Pancreas (tissue), 10 donors: ENCODE data around the gene DNAAF2. TPM values are rescaled to one million over a fixed set of nuclear protein-coding genes. Genes with fewer than 3 reads are reported as not detected.
A peak's percentile ranks its signal among the peaks of the same experiment; 100 is the strongest.

Experiments used
- ATAC-seq, 4 donors: fragments of 200-7000 bp; cut with Tn5 transposase; one replicate each; pipeline versions ENCODE4 v1.8.0 to v1.9.1; 2020; ENCODE audit warnings: mild to moderate bottlenecking in 4 of 4, moderate library complexity in 4 of 4
- DNase-seq, 6 donors: peaks; one replicate each; pipeline ENCODE4 v3.0.0-alpha.2; 2020
- FAIRE-seq: peaks from 2 replicates; lab custom pipeline; 2012; peaks lifted over from hg19 to GRCh38; lab: Jason Lieb, UNC
- H3K27ac ChIP-seq, 4 donors: fragments of 200-600 bp; sonication (generic); 1 replicate in 3 of 4; 2 replicates in 1 of 4; pipeline versions ENCODE4 v1.5.0 to v1.8.0; 2020
- H3K27me3 ChIP-seq, 4 donors: fragments of 200-600 bp; one replicate each; pipeline ENCODE4 v1.8.0; 2021
- H3K36me3 ChIP-seq, 3 donors: fragments of 200-600 bp; sonication (generic) in 1 of 3; one replicate each; pipeline versions ENCODE4 v1.5.0 to v1.8.0; 2020 to 2021
- H3K4me1 ChIP-seq, 3 donors: fragments of 200-600 bp; one replicate each; pipeline ENCODE4 v1.8.0; 2021
- H3K4me3 ChIP-seq, 4 donors: fragments of 200-600 bp; sonication (generic) in 2 of 4; one replicate each; pipeline versions ENCODE4 v1.5.0 to v1.8.0; 2020 to 2021
- H3K9me3 ChIP-seq, 4 donors: fragments of 200-600 bp; one replicate each; pipeline ENCODE4 v1.8.0; 2021
- CTCF ChIP-seq, 4 donors: fragments of 200-600 bp; sonication (generic) in 3 of 4; IDR thresholded peaks; one replicate each; pipeline versions ENCODE4 v1.5.0 to v1.8.0; 2021; ENCODE audit warnings: antibody characterized with exemption in 4 of 4
- WGBS, 2 donors: extraction: QIAGEN DNeasy Blood & Tissue Kit; methylation state at CpG; one replicate each; pipeline ENCODE4 v1.1.7; 2013; 5-methylcytosine and 5-hydroxymethylcytosine counted together
- intact Hi-C, 3 donors: fragments of 100-400 bp; cut with DNase I; formaldehyde crosslinking; loops; one replicate each; pipeline versions ENCODE4 v1.11.1 to v1.14.2; 2022
- polyA plus RNA-seq, 2 donors: library from polyadenylated mRNA; stranded (reverse); fragments of 200-250 nt; gene quantifications; one replicate each; pipeline ENCODE4 v1.2.3, GENCODE V29; 2013
- total RNA-seq, 6 donors: library from RNA; stranded (reverse); fragmentation: NEBNext Ultra II Directional in 4 of 6; extraction: Animal tissue kit (Norgen Biotek cat#: 25700) in 4 of 6; gene quantifications; one replicate each; pipeline versions ENCODE4 v1.2.1 to v1.2.4, GENCODE V29; 2021 to 2023
- donor health status: healthy with polysubstance abuse.
- donor health status: DM: no; HTN: no; CAD: no; lungs with moderate emphysema.
- donor health status: DM: no; HTN: no; CAD: no.
- donor health status: control.
- donor health status: control.
- donor health status: Bipolar disorder and iron deficiency.
- donor health status: DM: yes; HTN: yes; CAD: no.
- donor health status: DM: no; HTN: no; CAD: no.
- donor health status: DM: no; HTN: no; CAD: no.
- donor health status: DM: yes; HTN: yes; CAD: no.

DNAAF2 gene
- total RNA-seq (1 to 10 TPM; 3.3 to 5.4 (median 4.1) TPM), polyA plus RNA-seq (1 to 10 TPM; 3.2 to 4.8 TPM)

GRCh38 chr14:49634547-49635334 lies at the start of gene DNAAF2:
Gene DNAAF2, minus strand, starts transcription at chr14:49635244. Its CDS starts 95 bp downstream, at chr14:49635149.
- ATAC-seq (peak; percentile 59 to 73 (median 68)), DNase-seq (peak; percentile 76 to 87 (median 78)), FAIRE-seq (no peak)
- no peaks in the 10 kb centered on the region for H3K9me3 ChIP-seq
- H3K36me3 ChIP-seq: peaks cover 0 to 5% (median 0%) of the 10 kb centered on the region in 3 donors
- no peaks in the 10 kb centered on the region for H3K27me3 ChIP-seq
- peak within 1 kb of the TSS; percentile 76 to 98 (median 92) for H3K4me3 ChIP-seq
- WGBS, 2 donors: 0 to 1% methylated on average over 72 to 80 of the region's 80 CpGs
- TF ChIP-seq CTCF (IDR thresholded peaks at IDR 0.05): no peak
- intact Hi-C loops: loop anchor here in 1 of 3 donors (5.0 kb wide), 1 partner anchor 133 kb away; the partner anchor contains the start of gene KLHDC2
- peaks cover 9 to 25% (median 18%) of the 10 kb centered on the region in 3 donors for H3K4me1 ChIP-seq
- peak within 1 kb of the TSS; percentile 94 to 99 (median 98) for H3K27ac ChIP-seq

GRCh38 chr14:49679271-49679670 lies 44.2 kb upstream of the DNAAF2 start:
- H3K36me3 ChIP-seq: no peaks in the 10 kb centered on the region
- no peaks in the 10 kb centered on the region for H3K4me1 ChIP-seq
- intact Hi-C loops: no loop called here
- no peak for DNase-seq
- H3K27me3 ChIP-seq: no peaks in the 10 kb centered on the region
- no peak for FAIRE-seq
- no peak for TF ChIP-seq CTCF (IDR thresholded peaks at IDR 0.05)
- H3K27ac ChIP-seq: no peak overlapping the region
- no peak overlapping the region for H3K4me3 ChIP-seq
- ATAC-seq: no peak
- WGBS, 2 donors: 61 to 66% methylated on average over 2 of the region's 2 CpGs
- no peaks in the 10 kb centered on the region for H3K9me3 ChIP-seq

- H3K4me1 ChIP-seq: no peaks in the 10 kb centered on the region
- no peak overlapping the region for H3K4me3 ChIP-seq
- no peaks in the 10 kb centered on the region for H3K9me3 ChIP-seq
- no peaks in the 10 kb centered on the region for H3K27me3 ChIP-seq
- H3K27ac ChIP-seq: no peak overlapping the region
- no peaks in the 10 kb centered on the region for H3K36me3 ChIP-seq
- intact Hi-C loops: no loop called here
- 96% methylated on average over 4 of the region's 4 CpGs for WGBS, 2 donors
- FAIRE-seq (no peak), ATAC-seq (no peak), DNase-seq (no peak)
- no peak for TF ChIP-seq CTCF (IDR thresholded peaks at IDR 0.05)
Measured at GRCh38 chr14:49677643-49678042, 42.6 kb upstream of the DNAAF2 start.

GRCh38 chr14:49673586-49673985 lies 38.5 kb upstream of the DNAAF2 start:
- no peak overlapping the region for H3K4me3 ChIP-seq
- no peak for TF ChIP-seq CTCF (IDR thresholded peaks at IDR 0.05)
- no peaks in the 10 kb centered on the region for H3K4me1 ChIP-seq
- no peaks in the 10 kb centered on the region for H3K9me3 ChIP-seq
- H3K27me3 ChIP-seq: no peaks in the 10 kb centered on the region
- intact Hi-C loops: no loop called here
- FAIRE-seq: no peak
- H3K27ac ChIP-seq: no peak overlapping the region
- no peak for DNase-seq
- H3K36me3 ChIP-seq: no peaks in the 10 kb centered on the region
- ATAC-seq: no peak
- 92 to 94% methylated on average over 2 of the region's 2 CpGs for WGBS, 2 donors

GRCh38 chr14:49670475-49670874 lies 35.4 kb upstream of the DNAAF2 start:
- no peak for FAIRE-seq
- H3K36me3 ChIP-seq: no peaks in the 10 kb centered on the region
- intact Hi-C loops: no loop called here
- no peak overlapping the region for H3K27ac ChIP-seq
- no peak for TF ChIP-seq CTCF (IDR thresholded peaks at IDR 0.05)
- no peaks in the 10 kb centered on the region for H3K4me1 ChIP-seq
- no peak for DNase-seq
- H3K9me3 ChIP-seq: no peaks in the 10 kb centered on the region
- no peaks in the 10 kb centered on the region for H3K27me3 ChIP-seq
- H3K4me3 ChIP-seq: no peak overlapping the region
- no peak for ATAC-seq
